ENCODE results near the gene KIAA1217. TPM values are rescaled to one million over a fixed set of nuclear protein-coding genes. Genes with fewer than 3 reads are reported as not detected.

The KIAA1217 gene
- polyA plus RNA-seq, 3 donors: not detected

DNA sequence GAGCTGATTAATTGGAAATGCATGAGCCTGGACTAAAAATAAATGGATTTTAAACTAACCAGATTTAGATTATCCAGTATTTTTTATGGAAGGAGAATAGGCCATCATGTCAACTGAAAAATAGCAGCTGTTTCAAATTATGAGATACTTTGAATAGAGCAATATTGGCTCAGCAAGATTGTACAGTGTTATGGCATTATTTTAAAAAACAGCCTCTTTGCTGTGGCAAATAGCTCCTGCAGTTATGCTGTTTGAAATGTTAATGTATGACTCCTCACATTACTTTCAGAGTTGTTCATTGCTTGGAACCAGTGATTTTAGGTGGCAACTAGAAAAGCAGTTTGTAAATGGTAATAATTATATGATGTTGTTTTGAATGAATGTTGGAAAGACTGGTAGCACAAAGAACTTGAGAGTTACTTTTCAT is 244.5 kb downstream of the KIAA1217 start:
- H3K79me2 ChIP-seq (ENCODE audit: insufficient read depth, low read length): no peaks in the 10 kb centered on the region
- no peaks in the 10 kb centered on the region for H3K4me1 ChIP-seq (ENCODE audit: control insufficient read depth in 1 of 2, insufficient read depth in 2 of 2, low read length in 2 of 2)
- H3K9ac ChIP-seq (ENCODE audit: insufficient read depth, low read length, poor library complexity, severe bottlenecking): no peak overlapping the region
- TF ChIP-seq, protein P1, sequence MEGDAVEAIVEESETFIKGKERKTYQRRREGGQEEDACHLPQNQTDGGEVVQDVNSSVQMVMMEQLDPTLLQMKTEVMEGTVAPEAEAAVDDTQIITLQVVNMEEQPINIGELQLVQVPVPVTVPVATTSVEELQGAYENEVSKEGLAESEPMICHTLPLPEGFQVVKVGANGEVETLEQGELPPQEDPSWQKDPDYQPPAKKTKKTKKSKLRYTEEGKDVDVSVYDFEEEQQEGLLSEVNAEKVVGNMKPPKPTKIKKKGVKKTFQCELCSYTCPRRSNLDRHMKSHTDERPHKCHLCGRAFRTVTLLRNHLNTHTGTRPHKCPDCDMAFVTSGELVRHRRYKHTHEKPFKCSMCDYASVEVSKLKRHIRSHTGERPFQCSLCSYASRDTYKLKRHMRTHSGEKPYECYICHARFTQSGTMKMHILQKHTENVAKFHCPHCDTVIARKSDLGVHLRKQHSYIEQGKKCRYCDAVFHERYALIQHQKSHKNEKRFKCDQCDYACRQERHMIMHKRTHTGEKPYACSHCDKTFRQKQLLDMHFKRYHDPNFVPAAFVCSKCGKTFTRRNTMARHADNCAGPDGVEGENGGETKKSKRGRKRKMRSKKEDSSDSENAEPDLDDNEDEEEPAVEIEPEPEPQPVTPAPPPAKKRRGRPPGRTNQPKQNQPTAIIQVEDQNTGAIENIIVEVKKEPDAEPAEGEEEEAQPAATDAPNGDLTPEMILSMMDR (IDR thresholded peaks at IDR 0.05): no peak
- H4K20me1 ChIP-seq (ENCODE audit: insufficient read depth, low read length): no peaks in the 10 kb centered on the region
- H3K4me1 Mint-ChIP-seq: no peaks in the 10 kb centered on the region
- peaks cover 0 to 2% (median 2%) of the 10 kb centered on the region in 3 donors for H3K27me3 Mint-ChIP-seq (ENCODE audit: low read depth in 3 of 3)
- H3K27ac ChIP-seq (ENCODE audit: low read depth in 1 of 2, low read length in 2 of 2): no peak overlapping the region
- H2AFZ ChIP-seq (ENCODE audit: insufficient read depth, low read depth, low read length, poor library complexity, severe bottlenecking): no peak overlapping the region
- H3K4me2 ChIP-seq (replicated peaks; ENCODE audit: extremely low read depth, low read length, poor library complexity, severe bottlenecking): no peak overlapping the region
- intact Hi-C loops (cut with micrococcal nuclease): no loop called here
- no peak overlapping the region for H3K27ac Mint-ChIP-seq
- H3K27me3 ChIP-seq (ENCODE audit: control insufficient read depth in 2 of 2, insufficient read depth in 2 of 2, low read length in 2 of 2): no peaks in the 10 kb centered on the region
- H3K36me3 ChIP-seq (replicated peaks in 1 of 2; ENCODE audit: control insufficient read depth in 1 of 2, insufficient read depth in 2 of 2, low read length in 2 of 2): no peaks in the 10 kb centered on the region
- H3K4me3 ChIP-seq (replicated peaks in 1 of 3; ENCODE audit: low read depth in 2 of 3, low read length in 3 of 3): no peak overlapping the region
- no peak for DNase-seq
- H3K4me3 Mint-ChIP-seq: no peak overlapping the region
- H3K9me3 Mint-ChIP-seq: peaks cover 0 to 3% (median 0%) of the 10 kb centered on the region in 7 donors
- H3K9me3 ChIP-seq (replicated peaks in 1 of 2; ENCODE audit: control insufficient read depth in 1 of 2, insufficient read depth in 1 of 2, low read length in 2 of 2): no peaks in the 10 kb centered on the region
- H3K36me3 Mint-ChIP-seq: no peaks in the 10 kb centered on the region

- WGBS (ENCODE audit: insufficient coverage): no CpG with 5 or more reads among the region's 4 CpGs
These were observed 245.0 kb downstream of the KIAA1217 start for GRCh38 chr10:24453973-24454372.

More at GRCh38 chr10:24453973-24454372, 245.0 kb downstream of the KIAA1217 start:
- H3K27ac Mint-ChIP-seq: no peak overlapping the region
- TF ChIP-seq, protein P1 (IDR thresholded peaks at IDR 0.05): no peak
- no peaks in the 10 kb centered on the region for H3K36me3 Mint-ChIP-seq
- no peak for DNase-seq
- intact Hi-C loops (cut with micrococcal nuclease): no loop called here
- no peak overlapping the region for H2AFZ ChIP-seq (ENCODE audit: insufficient read depth, low read depth, low read length, poor library complexity, severe bottlenecking)
- peaks cover 0 to 3% (median 0%) of the 10 kb centered on the region in 7 donors for H3K9me3 Mint-ChIP-seq
- H3K4me2 ChIP-seq (replicated peaks; ENCODE audit: extremely low read depth, low read length, poor library complexity, severe bottlenecking): no peak overlapping the region
- H3K4me1 ChIP-seq (ENCODE audit: control insufficient read depth in 1 of 2, insufficient read depth in 2 of 2, low read length in 2 of 2): no peaks in the 10 kb centered on the region
- no peaks in the 10 kb centered on the region for H4K20me1 ChIP-seq (ENCODE audit: insufficient read depth, low read length)
- no peaks in the 10 kb centered on the region for H3K4me1 Mint-ChIP-seq
- no peak overlapping the region for H3K27ac ChIP-seq (ENCODE audit: low read depth in 1 of 2, low read length in 2 of 2)
- H3K9me3 ChIP-seq (replicated peaks in 1 of 2; ENCODE audit: control insufficient read depth in 1 of 2, insufficient read depth in 1 of 2, low read length in 2 of 2): no peaks in the 10 kb centered on the region
- H3K27me3 Mint-ChIP-seq (ENCODE audit: low read depth in 3 of 3): peaks cover 0 to 2% (median 2%) of the 10 kb centered on the region in 3 donors
- H3K9ac ChIP-seq (ENCODE audit: insufficient read depth, low read length, poor library complexity, severe bottlenecking): no peak overlapping the region
- H3K36me3 ChIP-seq (replicated peaks in 1 of 2; ENCODE audit: control insufficient read depth in 1 of 2, insufficient read depth in 2 of 2, low read length in 2 of 2): no peaks in the 10 kb centered on the region
- no peaks in the 10 kb centered on the region for H3K27me3 ChIP-seq (ENCODE audit: control insufficient read depth in 2 of 2, insufficient read depth in 2 of 2, low read length in 2 of 2)
- no peaks in the 10 kb centered on the region for H3K79me2 ChIP-seq (ENCODE audit: insufficient read depth, low read length)
- H3K4me3 ChIP-seq (replicated peaks in 1 of 3; ENCODE audit: low read depth in 2 of 3, low read length in 3 of 3): no peak overlapping the region
- H3K4me3 Mint-ChIP-seq: no peak overlapping the region
